Stimulated activated CD4-positive, alpha-beta T cell treated with anti-CD3 and anti-CD28 coated beads, Interleukin-15, amount 100 ng/mL, for 48 hours (primary cell): ENCODE results near the gene ANKRD9.

Experiments used
- DNase-seq, 2 donors: peaks; one replicate each; pipeline ENCODE4 v3.0.0-alpha.2; 2020; ENCODE audit warnings: low read depth in 2 of 2

The ANKRD9 gene

GRCh38 chr14:102497998-102498677 is 11.4 kb downstream of the ANKRD9 start:
- no peak for DNase-seq

GRCh38 chr14:102496958-102497744 is 12.4 kb downstream of the ANKRD9 start:
- DNase-seq: no peak

- no peak for DNase-seq
Measured at GRCh38 chr14:102496331-102496691, 13.3 kb downstream of the ANKRD9 start.

- DNase-seq: no peak
Measured at GRCh38 chr14:102495491-102496330, 13.9 kb downstream of the ANKRD9 start.

GRCh38 chr14:102493585-102493984 is 16.0 kb downstream of the ANKRD9 start:
- no peak for DNase-seq

DNA sequence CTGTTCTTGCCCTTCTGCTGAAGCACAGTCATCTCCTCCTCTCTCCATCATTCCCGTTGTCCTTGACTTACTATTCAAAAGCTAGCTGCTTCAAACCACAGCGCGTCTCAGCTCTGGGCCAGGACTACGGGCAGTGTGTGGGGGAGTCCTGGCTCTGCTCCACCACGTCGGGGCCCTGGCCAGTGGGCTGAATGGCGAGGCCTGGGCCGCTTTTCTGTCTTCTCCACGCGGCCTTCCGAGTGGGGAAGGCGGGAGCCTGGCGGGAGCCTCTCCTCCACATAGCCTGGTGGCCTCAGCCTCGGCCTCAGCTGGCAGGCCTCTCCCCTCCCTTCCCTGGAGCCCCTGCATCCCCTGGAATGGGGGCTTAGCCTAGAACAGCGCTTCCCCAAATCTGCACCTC is 16.5 kb downstream of the ANKRD9 start:
- DNase-seq: no peak

GRCh38 chr14:102492531-102492910 is 17.1 kb downstream of the ANKRD9 start:
- DNase-seq: no peak

- no peak for DNase-seq
Measured at GRCh38 chr14:102491786-102492530, 17.6 kb downstream of the ANKRD9 start.

GRCh38 chr14:102491366-102491765 is 18.2 kb downstream of the ANKRD9 start:
- DNase-seq: no peak

- no peak for DNase-seq
Measured at GRCh38 chr14:102490456-102490855, 19.1 kb downstream of the ANKRD9 start.

- DNase-seq: no peak
Measured at GRCh38 chr14:102487204-102487577, 22.4 kb downstream of the ANKRD9 start.

DNA sequence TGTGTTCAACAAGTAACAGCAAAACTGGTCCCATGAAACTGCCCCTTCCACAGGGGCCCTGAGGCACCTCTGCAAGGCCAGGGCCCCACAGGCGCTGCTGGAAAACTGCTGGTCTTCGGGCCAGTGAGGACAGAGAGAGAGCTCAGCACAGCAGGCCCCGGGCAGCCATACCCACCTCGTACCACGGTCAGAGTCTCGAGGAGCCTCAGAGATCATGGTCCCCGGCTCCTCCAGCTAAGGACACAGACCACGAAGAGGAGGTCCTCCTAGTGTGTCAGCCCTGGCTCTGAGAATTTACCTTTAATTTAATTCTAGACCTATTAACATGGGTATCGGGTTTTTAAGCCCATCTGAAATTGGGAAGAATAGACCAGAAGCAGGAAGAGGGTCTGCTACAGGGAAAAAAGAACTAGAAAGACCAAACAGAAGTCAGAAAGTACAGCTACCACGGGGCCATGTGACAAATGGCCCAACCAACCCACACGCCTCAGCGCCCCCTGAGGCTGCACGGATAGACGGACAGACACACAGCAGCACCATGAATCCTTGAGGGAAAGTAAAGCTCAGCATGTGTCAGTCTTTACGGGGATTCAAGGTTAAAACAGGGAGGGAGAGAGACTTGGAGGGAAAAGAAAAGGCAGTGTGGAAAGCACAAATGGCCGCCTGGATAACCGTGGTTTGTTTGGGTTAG is 22.9 kb downstream of the ANKRD9 start:
- no peak for DNase-seq

DNA sequence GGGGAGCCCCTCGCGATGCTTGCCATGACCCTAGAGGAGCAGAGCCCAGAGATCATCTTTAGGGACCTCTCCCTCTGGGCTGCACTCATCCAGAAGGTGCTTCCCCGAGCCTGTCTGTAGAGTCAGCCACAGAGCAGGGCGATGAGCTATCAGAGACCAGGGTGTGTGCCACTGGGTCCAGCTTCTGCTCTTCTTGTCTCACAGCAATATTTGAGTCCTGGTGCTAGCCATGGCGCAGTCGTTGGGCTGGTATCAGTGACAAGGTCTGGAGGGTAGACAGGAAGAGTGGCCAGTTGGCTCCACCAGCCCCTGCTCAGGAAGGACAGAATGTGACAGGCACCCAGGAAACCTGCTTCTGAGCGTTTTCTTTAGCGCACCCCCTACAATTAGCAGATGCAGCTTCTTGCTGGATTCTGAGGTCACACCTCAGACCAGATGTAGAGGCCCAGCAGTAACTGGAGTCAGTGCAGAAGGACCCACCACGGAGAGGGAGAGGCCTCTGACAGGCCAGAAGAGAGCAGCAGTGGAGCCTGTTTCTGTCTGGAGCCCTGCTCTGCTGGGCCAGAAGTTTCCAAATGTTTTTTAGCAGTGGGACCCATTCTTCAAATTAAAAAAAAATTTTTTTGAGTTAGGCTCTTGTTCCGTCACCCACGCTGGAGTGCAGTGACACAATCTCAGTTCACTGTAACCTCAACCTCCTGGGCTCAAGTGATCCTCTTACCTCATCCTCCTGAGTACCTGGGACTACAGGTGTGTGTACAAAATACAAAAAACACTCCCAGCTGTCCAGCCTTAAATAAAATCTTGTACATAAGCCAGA is 23.7 kb downstream of the ANKRD9 start:
- no peak for DNase-seq

DNA sequence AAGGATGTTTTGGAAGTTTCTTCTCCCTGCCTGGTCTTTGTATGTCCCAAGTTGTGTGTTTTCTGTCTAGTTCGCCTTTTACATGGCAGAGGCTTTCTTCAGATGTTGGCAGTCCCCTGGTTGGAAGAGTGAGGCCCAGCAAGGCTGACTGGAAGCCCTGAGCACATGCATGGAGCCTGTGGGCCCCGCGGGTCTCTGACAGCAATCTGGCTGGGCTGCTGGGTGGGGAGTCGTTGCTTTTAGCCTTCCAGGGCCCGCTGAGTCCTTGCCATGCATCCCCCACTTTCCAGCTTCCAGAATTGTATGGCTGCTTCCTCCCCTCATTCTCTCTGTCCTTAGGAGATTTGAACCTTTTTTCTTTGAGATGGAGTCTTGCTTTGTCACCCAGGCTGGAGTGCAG is 25.3 kb downstream of the ANKRD9 start:
- DNase-seq: no peak

DNA sequence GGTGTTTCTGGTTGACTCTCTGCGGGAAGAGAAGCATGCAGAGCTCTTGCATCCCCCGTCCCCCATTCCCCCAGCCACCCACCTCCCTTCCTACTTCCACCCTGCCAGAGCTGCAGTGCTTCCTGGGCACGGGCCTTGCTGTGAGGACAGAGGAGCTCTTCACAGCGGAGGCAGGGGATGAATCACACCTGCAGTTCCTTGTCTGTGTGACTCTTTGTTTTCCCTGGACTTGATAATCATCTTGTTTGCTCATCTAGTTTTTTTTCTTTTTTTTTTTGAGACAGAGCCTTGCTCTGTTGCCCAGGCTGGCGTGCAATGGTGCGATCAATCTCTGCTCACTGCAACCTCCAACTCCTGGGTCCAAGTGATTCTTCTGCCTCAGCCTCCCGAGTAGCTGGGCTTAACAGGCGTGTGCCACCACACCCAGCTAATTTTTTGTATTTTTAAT is 27.8 kb downstream of the ANKRD9 start:
- no peak for DNase-seq

DNA sequence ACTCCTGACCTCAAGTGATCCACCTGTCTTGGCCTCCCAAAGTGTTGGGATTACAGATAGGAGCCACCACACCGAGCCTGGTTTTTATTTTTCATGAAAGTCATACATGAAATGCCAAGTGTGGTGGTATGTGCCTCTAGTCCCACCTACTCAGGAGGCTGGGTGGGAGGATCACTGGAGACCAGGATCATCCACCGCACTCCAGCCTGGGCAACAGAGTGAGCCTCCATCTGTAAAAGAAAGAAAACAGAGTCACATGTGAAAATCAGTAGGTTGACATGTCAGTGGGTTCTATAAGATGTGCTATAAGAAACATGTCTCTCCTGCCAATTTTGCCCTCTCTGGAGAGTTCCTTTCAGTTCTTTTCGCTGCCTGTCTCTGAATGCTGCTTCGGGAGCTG is 28.2 kb downstream of the ANKRD9 start:
- no peak for DNase-seq

DNA sequence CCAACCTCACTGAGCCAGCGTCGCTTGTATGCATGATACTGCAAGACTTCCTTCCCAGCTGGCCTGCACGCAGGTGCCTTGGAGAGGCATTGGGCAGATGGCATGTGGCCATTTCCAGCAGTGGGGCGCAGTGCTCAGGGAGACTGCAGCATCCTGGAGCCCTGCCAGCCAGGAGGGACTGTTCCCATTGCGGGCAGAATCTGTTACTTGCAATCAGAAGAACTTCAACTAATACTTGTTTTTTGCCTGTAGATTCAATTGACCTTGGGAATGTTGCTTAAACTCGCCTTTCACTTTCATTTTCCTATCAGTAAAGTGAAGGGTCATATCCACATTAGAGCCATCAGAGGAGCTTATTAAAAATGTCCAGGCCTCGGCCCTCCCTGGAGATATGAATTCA is 29.8 kb downstream of the ANKRD9 start:
- DNase-seq: no peak

- no peak for DNase-seq
Measured at GRCh38 chr14:102479107-102479506, 30.5 kb downstream of the ANKRD9 start.

GRCh38 chr14:102474934-102475333 is 34.6 kb downstream of the ANKRD9 start:
- no peak for DNase-seq

DNA sequence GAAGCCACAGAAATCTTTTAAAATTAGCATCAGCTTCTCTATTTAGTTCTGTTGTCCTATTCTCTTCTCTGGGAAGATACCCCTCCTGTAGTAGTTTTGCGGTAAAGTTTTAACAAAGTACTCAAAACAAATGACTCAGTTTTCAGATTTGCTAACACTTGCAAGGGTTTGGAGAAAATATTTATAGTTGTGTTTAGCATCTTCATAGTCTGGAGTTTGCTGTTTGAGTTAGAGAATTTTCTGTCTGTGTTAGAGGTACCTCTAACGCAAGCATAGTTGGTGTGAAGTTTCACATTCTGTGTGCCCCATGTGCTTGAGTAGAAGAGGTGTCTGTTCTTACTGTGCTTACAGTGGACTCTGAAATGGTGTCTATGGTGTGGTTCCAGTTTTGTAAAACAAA is 36.0 kb downstream of the ANKRD9 start:
- no peak for DNase-seq

DNA sequence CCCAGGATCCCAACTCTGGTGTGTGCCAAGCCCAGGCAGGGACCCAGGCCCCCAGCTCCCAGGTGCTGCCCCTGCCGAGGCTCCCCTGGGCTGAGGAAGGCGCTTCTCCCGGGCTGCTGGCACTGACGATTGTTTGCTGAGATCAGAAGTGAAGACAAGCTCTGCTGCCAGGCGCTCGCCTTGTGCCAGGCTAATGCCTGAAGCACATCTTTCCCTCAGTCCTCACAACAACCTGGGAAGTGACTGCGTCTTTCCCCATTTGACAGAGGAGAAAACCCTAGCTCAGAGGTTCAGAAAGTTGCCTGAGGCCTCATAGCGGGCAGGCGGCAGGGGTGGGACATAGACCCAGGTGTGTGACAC is 36.8 kb downstream of the ANKRD9 start:
- DNase-seq: no peak
